GM12891 (cell line): Measurements from ENCODE around the gene POLN.
A peak's percentile ranks its signal among the peaks of the same experiment; 100 is the strongest.
"Not testable (repeated sequence)": the region's sequence is repeated elsewhere in the genome, so short reads cannot be mapped to it uniquely, and the experiment has no call there.

Experiments used
- DNase-seq: peaks from one replicate; pipeline ENCODE4 v3.0.0; 2011; ENCODE audit warnings: low spot score; ENCODE audit not compliant: insufficient read length
- FAIRE-seq: peaks from 2 replicates; lab custom pipeline; 2011; peaks lifted over from hg19 to GRCh38; lab: Jason Lieb, UNC
- PAX5 ChIP-seq: IDR thresholded peaks from 2 replicates; pipeline ENCODE4 v1.6.1; 2011; ENCODE audit warnings: low read length, moderate library complexity, mild to moderate bottlenecking; ENCODE audit not compliant: insufficient read depth, severe bottlenecking
- POLR2A ChIP-seq: IDR thresholded peaks from 2 replicates; pipeline ENCODE4 v1.6.1; 2011; ENCODE audit warnings: low read depth, low read length, control low read depth
- POLR2AphosphoS5 ChIP-seq: IDR thresholded peaks from 2 replicates; pipeline ENCODE4 v1.6.1; 2011; ENCODE audit warnings: low read depth, low read length, control low read depth
- POU2F2 ChIP-seq: IDR thresholded peaks from 2 replicates; pipeline ENCODE4 v1.6.1; 2011; ENCODE audit warnings: low read depth, mild to moderate bottlenecking, control low read depth, low read length, moderate library complexity
- SPI1 ChIP-seq: IDR thresholded peaks from 2 replicates; pipeline ENCODE4 v1.6.1; 2011; ENCODE audit warnings: low read depth, low read length, control low read depth
- TAF1 ChIP-seq: IDR thresholded peaks from 2 replicates; pipeline ENCODE4 v1.6.1; 2011; ENCODE audit warnings: low read depth, low read length, control low read depth

The POLN gene

GRCh38 chr4:2226261-2226660 lies 15.7 kb downstream of the POLN start:
- TF ChIP-seq PAX5 (no peak), POLR2A (no peak), SPI1 (no peak), POLR2AphosphoS5 (no peak), POU2F2 (no peak), TAF1 (no peak)
- FAIRE-seq, result no peak
- DNase-seq, result no peak

- TF ChIP-seq POLR2AphosphoS5 (no peak), PAX5 (no peak), POU2F2 (no peak), TAF1 (no peak), SPI1 (no peak), POLR2A (no peak)
- FAIRE-seq (no peak), DNase-seq (no peak)
These were observed 19.1 kb downstream of the POLN start for GRCh38 chr4:2222838-2223237.

- not testable (repeated sequence) for FAIRE-seq, DNase-seq
These were observed 20.5 kb downstream of the POLN start for GRCh38 chr4:2221378-2221777.

- FAIRE-seq, result peak; percentile 91
These were observed 21.8 kb downstream of the POLN start for GRCh38 chr4:2220016-2220630.

GRCh38 chr4:2219233-2219760 lies 22.6 kb downstream of the POLN start:
- DNase-seq, result no peak
- FAIRE-seq, result no peak
- TF ChIP-seq POU2F2, result no peak

More at GRCh38 chr4:2220016-2220630, 21.8 kb downstream of the POLN start:
- no peak for DNase-seq
- TF ChIP-seq TAF1 (no peak), POLR2AphosphoS5 (no peak), PAX5 (no peak), SPI1 (no peak), POU2F2 (no peak), POLR2A (no peak)

GRCh38 chr4:2218436-2218835 lies 23.5 kb downstream of the POLN start:
- no peak for FAIRE-seq
- TF ChIP-seq POU2F2 (no peak), SPI1 (no peak), TAF1 (no peak), PAX5 (no peak), POLR2AphosphoS5 (no peak), POLR2A (no peak)

GRCh38 chr4:2217726-2218125 lies 24.2 kb downstream of the POLN start:
- no peak for TF ChIP-seq POU2F2
- no peak for TF ChIP-seq POLR2A
- TF ChIP-seq TAF1, result no peak
- no peak for TF ChIP-seq PAX5
- TF ChIP-seq SPI1, result no peak
- no peak for TF ChIP-seq POLR2AphosphoS5
- DNase-seq (no peak), FAIRE-seq (no peak)

More at GRCh38 chr4:2218436-2218835, 23.5 kb downstream of the POLN start:
- no peak for DNase-seq

GRCh38 chr4:2212831-2213230 lies 29.1 kb downstream of the POLN start:
- FAIRE-seq (no peak), DNase-seq (no peak)
- TF ChIP-seq TAF1, result no peak
- TF ChIP-seq PAX5, result no peak

GRCh38 chr4:2202789-2203188 lies 39.1 kb downstream of the POLN start:
- not testable (repeated sequence) for DNase-seq, FAIRE-seq

GRCh38 chr4:2194496-2194895 lies 47.4 kb downstream of the POLN start:
- no peak for DNase-seq
- FAIRE-seq, result no peak
- TF ChIP-seq SPI1 (0 out of 2 replicates have a peak, but pooled peaks have one; percentile 1), POLR2A (no peak)

GRCh38 chr4:2193326-2193725 lies 48.6 kb downstream of the POLN start:
- no peak for DNase-seq
- no peak for FAIRE-seq
- TF ChIP-seq PAX5 (no peak), POU2F2 (no peak), TAF1 (no peak), SPI1 (no peak), POLR2AphosphoS5 (no peak), POLR2A (no peak)
